HG03135 (cell line): Measurements from ENCODE around the gene ARHGEF7.
"Not testable (repeated sequence)": the region's sequence is repeated elsewhere in the genome, so short reads cannot be mapped to it uniquely, and the experiment has no call there.

Source experiments
- ATAC-seq: cut with Tn5 transposase; IDR thresholded peaks from one replicate; pipeline ENCODE4 v1.9.1; 2021; ENCODE audit warnings: mild to moderate bottlenecking, moderate library complexity; ENCODE audit not compliant: unreplicated experiment

Gene ARHGEF7

GRCh38 chr13:111249637-111250360 is 134.7 kb downstream of the ARHGEF7 start:
- ATAC-seq = no peak

GRCh38 chr13:111251646-111252445 is 136.7 kb downstream of the ARHGEF7 start:
- no peak for ATAC-seq

- ATAC-seq = no peak
These were observed 137.6 kb downstream of the ARHGEF7 start for GRCh38 chr13:111252446-111253364.

- ATAC-seq = no peak
These were observed 138.3 kb downstream of the ARHGEF7 start for GRCh38 chr13:111253365-111253872.

GRCh38 chr13:111255228-111255790 is 140.2 kb downstream of the ARHGEF7 start:
- ATAC-seq = no peak

GRCh38 chr13:111256458-111256857 is 141.3 kb downstream of the ARHGEF7 start:
- no peak for ATAC-seq

GRCh38 chr13:111256946-111257345 is 141.8 kb downstream of the ARHGEF7 start:
- no peak for ATAC-seq

GRCh38 chr13:111257899-111258298 is 142.8 kb downstream of the ARHGEF7 start:
- ATAC-seq = not testable (repeated sequence)

GRCh38 chr13:111258637-111259036 is 143.5 kb downstream of the ARHGEF7 start:
- no peak for ATAC-seq

- ATAC-seq = no peak
These were observed 143.9 kb downstream of the ARHGEF7 start for GRCh38 chr13:111259058-111259457.

GRCh38 chr13:111261326-111261725 is 146.2 kb downstream of the ARHGEF7 start:
- no peak for ATAC-seq

GRCh38 chr13:111262281-111262680 is 147.2 kb downstream of the ARHGEF7 start:
- no peak for ATAC-seq

- no peak for ATAC-seq
These were observed 147.6 kb downstream of the ARHGEF7 start for GRCh38 chr13:111262715-111263114.

GRCh38 chr13:111263566-111263965 is 148.5 kb downstream of the ARHGEF7 start:
- ATAC-seq = no peak

- ATAC-seq = no peak
These were observed 150.0 kb downstream of the ARHGEF7 start for GRCh38 chr13:111265006-111265700.

- ATAC-seq = no peak
These were observed 150.6 kb downstream of the ARHGEF7 start for GRCh38 chr13:111265701-111266035.

- ATAC-seq = no peak
These were observed 152.1 kb downstream of the ARHGEF7 start for GRCh38 chr13:111267205-111267604.

GRCh38 chr13:111267784-111268183 is 152.7 kb downstream of the ARHGEF7 start:
- no peak for ATAC-seq

- no peak for ATAC-seq
These were observed 154.4 kb downstream of the ARHGEF7 start for GRCh38 chr13:111269508-111269907.

GRCh38 chr13:111270126-111270525 is 155.0 kb downstream of the ARHGEF7 start:
- ATAC-seq = no peak
